GM12892 (cell line): ENCODE measurements around the gene NFKBIL1.

Experiments used
- POLR2A ChIP-seq: IDR thresholded peaks from 2 replicates; pipeline ENCODE4 v1.6.1; 2011; ENCODE audit warnings: low read depth, low read length, control low read depth
- POLR2AphosphoS5 ChIP-seq: IDR thresholded peaks from 2 replicates; pipeline ENCODE4 v1.6.1; 2011; ENCODE audit warnings: low read depth, low read length, control low read depth
- TAF1 ChIP-seq: IDR thresholded peaks from 2 replicates; pipeline ENCODE4 v1.6.1; 2011; ENCODE audit warnings: low read depth, mild to moderate bottlenecking, control low read depth, low read length, borderline replicate concordance

- TF ChIP-seq POLR2A = peak; percentile 37; the same call in 1 of the 2 replicates
- no peak for TF ChIP-seq POLR2AphosphoS5
- TF ChIP-seq TAF1 = no peak
Observed at GRCh38 chr6:31530659-31531058, 16.7 kb upstream of the NFKBIL1 start.
